ENCODE measurements around the gene DIP2C. TPM values are rescaled to one million over a fixed set of nuclear protein-coding genes. Genes with fewer than 3 reads are reported as not detected.
"Not testable (repeated sequence)": the region's sequence is repeated elsewhere in the genome, so short reads cannot be mapped to it uniquely, and the experiment has no call there.

DIP2C gene
- total RNA-seq, 6 experiments from 2014 or later, result 23.2 to 28.9 (median 26.3) TPM

DNA sequence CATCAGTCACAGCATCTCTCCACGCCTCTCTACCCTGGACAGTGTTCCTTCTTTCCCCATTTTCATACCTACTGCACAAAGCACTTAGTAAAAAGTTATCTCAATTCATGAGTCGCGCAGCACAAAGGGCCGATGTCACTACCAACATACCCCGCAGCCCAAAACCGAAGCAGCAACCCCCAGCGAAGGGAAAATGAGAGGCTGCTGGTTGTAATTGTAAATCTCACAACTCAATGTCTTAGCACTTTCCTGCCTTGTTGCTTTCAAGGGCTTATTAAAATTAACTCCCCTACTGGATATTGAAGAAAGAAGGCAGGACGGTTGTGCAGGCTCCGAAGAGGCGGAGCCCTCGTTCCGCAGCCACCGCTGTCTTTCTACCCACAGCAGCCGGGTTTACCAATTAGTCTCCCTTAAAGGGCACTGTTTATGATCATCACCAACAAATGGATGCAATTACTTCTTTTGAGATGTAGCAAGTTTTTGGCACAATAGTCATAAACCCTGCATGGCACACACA is 6.5 kb downstream of the DIP2C start:
- H3K36me3 Mint-ChIP-seq (ENCODE audit: low read depth), result peaks cover 16% of the 10 kb centered on the region
- H3K4me1 Mint-ChIP-seq (ENCODE audit: low read depth), result peaks cover 68% of the 10 kb centered on the region
- H3K27me3 Mint-ChIP-seq (ENCODE audit: insufficient read depth), result peaks cover 3% of the 10 kb centered on the region; the same call in 1 of the 2 replicates
- no peak for DNase-seq
- peak overlapping the region; percentile 99 for H3K27ac Mint-ChIP-seq
- H3K9me3 Mint-ChIP-seq, result no peaks in the 10 kb centered on the region
- TF ChIP-seq, protein P1, sequence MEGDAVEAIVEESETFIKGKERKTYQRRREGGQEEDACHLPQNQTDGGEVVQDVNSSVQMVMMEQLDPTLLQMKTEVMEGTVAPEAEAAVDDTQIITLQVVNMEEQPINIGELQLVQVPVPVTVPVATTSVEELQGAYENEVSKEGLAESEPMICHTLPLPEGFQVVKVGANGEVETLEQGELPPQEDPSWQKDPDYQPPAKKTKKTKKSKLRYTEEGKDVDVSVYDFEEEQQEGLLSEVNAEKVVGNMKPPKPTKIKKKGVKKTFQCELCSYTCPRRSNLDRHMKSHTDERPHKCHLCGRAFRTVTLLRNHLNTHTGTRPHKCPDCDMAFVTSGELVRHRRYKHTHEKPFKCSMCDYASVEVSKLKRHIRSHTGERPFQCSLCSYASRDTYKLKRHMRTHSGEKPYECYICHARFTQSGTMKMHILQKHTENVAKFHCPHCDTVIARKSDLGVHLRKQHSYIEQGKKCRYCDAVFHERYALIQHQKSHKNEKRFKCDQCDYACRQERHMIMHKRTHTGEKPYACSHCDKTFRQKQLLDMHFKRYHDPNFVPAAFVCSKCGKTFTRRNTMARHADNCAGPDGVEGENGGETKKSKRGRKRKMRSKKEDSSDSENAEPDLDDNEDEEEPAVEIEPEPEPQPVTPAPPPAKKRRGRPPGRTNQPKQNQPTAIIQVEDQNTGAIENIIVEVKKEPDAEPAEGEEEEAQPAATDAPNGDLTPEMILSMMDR (IDR thresholded peaks at IDR 0.05), result no peak
- H3K4me3 Mint-ChIP-seq, result peak overlapping the region; percentile 90

DNA sequence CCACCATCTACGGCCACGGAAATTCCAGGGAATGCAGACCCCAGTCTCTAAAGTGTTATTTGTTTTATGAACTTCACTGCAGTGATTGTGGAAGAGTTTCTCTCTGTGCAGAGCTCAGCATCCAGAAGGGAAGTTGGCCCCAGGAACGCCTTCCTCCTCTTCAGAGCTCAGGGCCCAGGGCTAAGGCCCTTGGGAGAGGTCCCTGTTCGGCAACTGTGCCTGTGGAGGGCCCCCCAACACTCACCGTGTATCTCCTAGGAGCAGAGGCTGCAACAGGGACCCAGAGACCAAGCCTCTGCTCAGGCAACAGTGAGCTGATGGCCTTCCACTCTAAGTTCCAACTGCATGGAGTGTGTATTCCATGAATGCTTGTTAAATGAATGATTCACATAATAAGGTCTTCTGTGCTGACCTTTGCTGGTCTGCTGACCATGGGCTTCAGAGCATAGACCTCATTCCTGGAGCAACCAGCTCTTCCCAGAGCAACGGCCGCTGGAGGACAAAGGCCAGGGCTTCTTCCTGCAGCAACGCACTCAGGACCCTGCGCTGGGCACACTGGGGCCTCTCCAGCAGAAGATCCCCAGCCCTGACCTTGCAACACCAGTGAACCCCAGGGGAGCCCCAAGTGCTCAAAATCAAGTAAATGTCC is 7.7 kb downstream of the DIP2C start:
- peaks cover 3% of the 10 kb centered on the region; the same call in 1 of the 2 replicates for H3K27me3 Mint-ChIP-seq (ENCODE audit: insufficient read depth)
- H3K4me1 Mint-ChIP-seq (ENCODE audit: low read depth), result peaks cover 68% of the 10 kb centered on the region
- peak overlapping the region; percentile 99 for H3K27ac Mint-ChIP-seq
- peak overlapping the region; percentile 90 for H3K4me3 Mint-ChIP-seq
- no peaks in the 10 kb centered on the region for H3K9me3 Mint-ChIP-seq
- TF ChIP-seq, protein P1 (IDR thresholded peaks at IDR 0.05), result no peak
- DNase-seq, result peak; percentile 84
- peaks cover 16% of the 10 kb centered on the region for H3K36me3 Mint-ChIP-seq (ENCODE audit: low read depth)

DNA sequence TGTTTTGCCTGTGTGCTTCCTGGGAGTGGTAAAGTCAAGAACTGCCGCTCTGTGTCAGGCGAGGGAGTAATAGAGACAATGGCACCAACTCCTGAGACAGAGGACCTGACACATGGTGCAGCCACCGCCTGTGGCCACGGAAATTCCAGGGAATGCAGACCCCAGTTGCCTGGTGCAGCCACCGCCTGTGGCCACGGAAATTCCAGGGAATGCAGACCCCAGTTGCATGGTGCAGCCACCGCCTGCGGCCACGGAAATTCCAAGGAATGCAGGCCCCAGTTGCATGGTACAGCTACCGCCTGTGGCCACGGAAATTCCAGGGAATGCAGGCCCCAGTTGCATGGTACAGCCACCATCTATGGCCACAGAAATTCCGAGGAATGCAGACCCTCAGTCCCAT is 8.7 kb downstream of the DIP2C start:
- TF ChIP-seq, protein P1 (IDR thresholded peaks at IDR 0.05), result no peak
- DNase-seq, result no peak
- H3K4me3 Mint-ChIP-seq, result no peak overlapping the region
- peaks cover 21% of the 10 kb centered on the region for H3K36me3 Mint-ChIP-seq (ENCODE audit: low read depth)
- H3K9me3 Mint-ChIP-seq, result peaks cover 5% of the 10 kb centered on the region
- H3K27me3 Mint-ChIP-seq (ENCODE audit: insufficient read depth), result peaks cover 3% of the 10 kb centered on the region; the same call in 1 of the 2 replicates
- no peak overlapping the region; the same call in 1 of the 2 replicates for H3K27ac Mint-ChIP-seq
- peaks cover 74% of the 10 kb centered on the region for H3K4me1 Mint-ChIP-seq (ENCODE audit: low read depth)

DNA sequence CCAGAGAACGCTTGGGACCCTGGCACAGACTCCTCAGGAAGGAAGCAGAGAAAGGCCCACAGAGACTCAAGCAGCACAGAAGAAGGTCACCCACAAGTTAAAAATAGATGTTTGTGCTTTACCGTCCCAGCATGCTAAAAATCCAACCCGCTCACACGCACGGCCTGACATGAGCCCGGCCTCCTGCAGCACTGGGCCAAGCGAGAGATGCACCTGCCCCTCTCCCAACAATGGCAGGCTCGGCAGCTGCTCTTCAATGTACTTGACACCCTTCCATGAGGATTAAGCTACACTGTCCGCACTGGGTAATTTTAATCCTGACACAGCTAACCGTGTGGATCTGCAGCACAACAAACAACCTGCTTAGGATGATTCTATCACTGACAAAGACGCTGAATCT is 9.3 kb downstream of the DIP2C start:
- no peak for DNase-seq
- Mint-ChIP-seq H3K4me1 (ENCODE audit: low read depth) (peaks cover 77% of the 10 kb centered on the region), H3K4me3 (no peak overlapping the region), H3K27ac (peak overlapping the region; percentile 13; the same call in 1 of the 2 replicates), H3K27me3 (ENCODE audit: insufficient read depth) (peaks cover 3% of the 10 kb centered on the region; the same call in 1 of the 2 replicates), H3K9me3 (peaks cover 7% of the 10 kb centered on the region), H3K36me3 (ENCODE audit: low read depth) (peaks cover 23% of the 10 kb centered on the region)
- TF ChIP-seq, protein P1 (IDR thresholded peaks at IDR 0.05), result no peak

DNA sequence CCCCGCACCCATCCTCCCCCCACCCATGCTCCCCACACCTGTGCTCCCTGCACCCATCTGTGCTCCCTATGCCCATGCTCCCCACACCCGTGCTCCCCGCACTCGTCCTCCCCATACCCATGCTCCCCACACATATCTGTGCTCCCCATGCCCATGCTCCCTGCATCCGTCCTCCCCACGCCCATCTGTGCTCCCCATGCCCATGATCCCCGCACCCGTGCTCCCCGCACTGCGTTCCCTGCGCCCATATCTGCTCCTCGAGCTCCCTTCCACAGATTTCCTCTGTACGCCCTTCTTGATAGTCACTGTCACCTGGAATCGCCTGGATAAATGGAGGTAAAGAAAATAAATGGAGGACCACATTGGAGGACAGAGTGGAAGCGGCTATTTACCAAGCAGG is 9.9 kb downstream of the DIP2C start:
- Mint-ChIP-seq H3K36me3 (ENCODE audit: low read depth) (peaks cover 23% of the 10 kb centered on the region), H3K9me3 (peaks cover 7% of the 10 kb centered on the region), H3K27ac (no peak overlapping the region; the same call in 1 of the 2 replicates), H3K27me3 (ENCODE audit: insufficient read depth) (peaks cover 3% of the 10 kb centered on the region; the same call in 1 of the 2 replicates), H3K4me1 (ENCODE audit: low read depth) (peaks cover 79% of the 10 kb centered on the region), H3K4me3 (no peak overlapping the region)
- TF ChIP-seq, protein P1 (IDR thresholded peaks at IDR 0.05), result no peak
- no peak for DNase-seq

DNA sequence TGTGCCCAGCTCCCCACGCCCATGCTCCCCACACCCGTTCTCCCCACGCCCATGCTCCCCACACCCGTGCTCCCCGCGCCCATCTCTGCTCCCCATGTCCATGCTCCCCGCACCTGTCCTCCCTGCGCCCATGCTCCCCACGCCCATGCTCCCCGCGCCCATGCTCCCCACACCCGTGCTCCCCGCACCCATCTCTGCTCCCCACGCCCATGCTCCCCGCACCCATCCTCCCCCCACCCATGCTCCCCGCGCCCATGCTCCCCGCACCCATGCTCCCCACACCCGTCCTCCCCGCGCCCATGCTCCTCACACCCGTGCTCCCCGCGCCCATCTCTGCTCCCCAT is 10.8 kb downstream of the DIP2C start:
- not testable (repeated sequence) for H3K4me3 Mint-ChIP-seq; DNase-seq; H3K27ac Mint-ChIP-seq; H3K27me3 Mint-ChIP-seq (ENCODE audit: insufficient read depth); H3K9me3 Mint-ChIP-seq
- Mint-ChIP-seq H3K36me3 (ENCODE audit: low read depth) (peaks cover 23% of the 10 kb centered on the region), H3K4me1 (ENCODE audit: low read depth) (peaks cover 76% of the 10 kb centered on the region)

Data from HFFc6 (cell line).